ENCODE results near the gene RAD51B. TPM values are rescaled to one million over a fixed set of nuclear protein-coding genes. Genes with fewer than 3 reads are reported as not detected.
"Not testable (repeated sequence)": the region's sequence is repeated elsewhere in the genome, so short reads cannot be mapped to it uniquely, and the experiment has no call there.

The RAD51B gene
- total RNA-seq, 1 experiment from 2014 or later, result 7.2 TPM

GRCh38 chr14:68181519-68182326, 362.1 kb downstream of the RAD51B start:
- DNase-seq, result peak; percentile 15
- Histone ChIP-seq H3K9me3 (no peaks in the 10 kb centered on the region), H3K4me3 (no peak overlapping the region), H3K36me3 (no peaks in the 10 kb centered on the region), H3K27me3 (no peaks in the 10 kb centered on the region)

- Histone ChIP-seq H3K9me3 (no peaks in the 10 kb centered on the region), H3K36me3 (no peaks in the 10 kb centered on the region), H3K4me3 (no peak overlapping the region), H3K27me3 (no peaks in the 10 kb centered on the region)
- no peak for DNase-seq
These were observed 362.9 kb downstream of the RAD51B start for GRCh38 chr14:68182492-68182891.

GRCh38 chr14:68186500-68187276, 367.1 kb downstream of the RAD51B start:
- H3K4me3 ChIP-seq, H3K27me3 ChIP-seq, H3K36me3 ChIP-seq, H3K9me3 ChIP-seq, DNase-seq: not testable (repeated sequence)

GRCh38 chr14:68188174-68188573, 368.6 kb downstream of the RAD51B start:
- Histone ChIP-seq H3K36me3 (no peaks in the 10 kb centered on the region), H3K9me3 (no peaks in the 10 kb centered on the region), H3K27me3 (no peaks in the 10 kb centered on the region), H3K4me3 (no peak overlapping the region)
- no peak for DNase-seq

GRCh38 chr14:68190032-68190431, 370.5 kb downstream of the RAD51B start:
- no peaks in the 10 kb centered on the region for H3K9me3 ChIP-seq
- H3K36me3 ChIP-seq, result no peaks in the 10 kb centered on the region
- no peaks in the 10 kb centered on the region for H3K27me3 ChIP-seq
- no peak overlapping the region for H3K4me3 ChIP-seq
- DNase-seq, result no peak

- Histone ChIP-seq H3K4me3 (no peak overlapping the region), H3K9me3 (no peaks in the 10 kb centered on the region), H3K27me3 (no peaks in the 10 kb centered on the region), H3K36me3 (no peaks in the 10 kb centered on the region)
- no peak for DNase-seq
These were observed 372.2 kb downstream of the RAD51B start for GRCh38 chr14:68191567-68192321.

GRCh38 chr14:68192935-68193334, 373.4 kb downstream of the RAD51B start:
- Histone ChIP-seq H3K4me3 (no peak overlapping the region), H3K27me3 (no peaks in the 10 kb centered on the region), H3K9me3 (no peaks in the 10 kb centered on the region), H3K36me3 (no peaks in the 10 kb centered on the region)
- no peak for DNase-seq

- Histone ChIP-seq H3K36me3 (no peaks in the 10 kb centered on the region), H3K27me3 (no peaks in the 10 kb centered on the region), H3K4me3 (no peak overlapping the region), H3K9me3 (no peaks in the 10 kb centered on the region)
- no peak for DNase-seq
These were observed 374.5 kb downstream of the RAD51B start for GRCh38 chr14:68193970-68194681.

GRCh38 chr14:68195126-68195525, 375.5 kb downstream of the RAD51B start:
- Histone ChIP-seq H3K27me3 (no peaks in the 10 kb centered on the region), H3K9me3 (no peaks in the 10 kb centered on the region), H3K4me3 (no peak overlapping the region), H3K36me3 (no peaks in the 10 kb centered on the region)
- DNase-seq, result no peak

- Histone ChIP-seq H3K4me3 (no peak overlapping the region), H3K9me3 (peaks cover 2% of the 10 kb centered on the region; the same call in 1 of the 2 replicates), H3K27me3 (no peaks in the 10 kb centered on the region), H3K36me3 (no peaks in the 10 kb centered on the region)
- DNase-seq, result no peak
These were observed 379.3 kb downstream of the RAD51B start for GRCh38 chr14:68198713-68199495.

- H3K4me3 ChIP-seq, result no peak overlapping the region
- DNase-seq, result no peak
- no peaks in the 10 kb centered on the region for H3K27me3 ChIP-seq
- no peaks in the 10 kb centered on the region for H3K36me3 ChIP-seq
- H3K9me3 ChIP-seq, result peaks cover 2% of the 10 kb centered on the region; the same call in 1 of the 2 replicates
These were observed 380.1 kb downstream of the RAD51B start for GRCh38 chr14:68199554-68200151.

GRCh38 chr14:68203871-68204270, 384.3 kb downstream of the RAD51B start:
- no peaks in the 10 kb centered on the region for H3K27me3 ChIP-seq
- no peak for DNase-seq
- peaks cover 2% of the 10 kb centered on the region; the same call in 1 of the 2 replicates for H3K9me3 ChIP-seq
- no peaks in the 10 kb centered on the region for H3K36me3 ChIP-seq
- no peak overlapping the region for H3K4me3 ChIP-seq

- peak; percentile 49 for DNase-seq
- no peaks in the 10 kb centered on the region for H3K36me3 ChIP-seq
- H3K4me3 ChIP-seq, result no peak overlapping the region
- peaks cover 2% of the 10 kb centered on the region; the same call in 1 of the 2 replicates for H3K9me3 ChIP-seq
- no peaks in the 10 kb centered on the region for H3K27me3 ChIP-seq
These were observed 388.6 kb downstream of the RAD51B start for GRCh38 chr14:68208218-68208617.

- DNase-seq, result no peak
- no peaks in the 10 kb centered on the region for H3K36me3 ChIP-seq
- no peaks in the 10 kb centered on the region for H3K27me3 ChIP-seq
- H3K4me3 ChIP-seq, result no peak overlapping the region
- no peaks in the 10 kb centered on the region for H3K9me3 ChIP-seq
These were observed 389.2 kb downstream of the RAD51B start for GRCh38 chr14:68208626-68209317.

- Histone ChIP-seq H3K27me3 (no peaks in the 10 kb centered on the region), H3K9me3 (no peaks in the 10 kb centered on the region), H3K36me3 (no peaks in the 10 kb centered on the region), H3K4me3 (no peak overlapping the region)
- DNase-seq, result peak; percentile 12
These were observed 391.2 kb downstream of the RAD51B start for GRCh38 chr14:68210729-68211299.

Measured in MG63 (cell line).